ENCODE measurements around the gene EPHA2.

GRCh38 chr1:16167331-16168143, 11.7 kb upstream of the EPHA2 start:
- TF ChIP-seq CTCF (IDR thresholded peaks at IDR 0.05), result no peak
- no peak for TF ChIP-seq POLR2A (IDR thresholded peaks at IDR 0.05)

All from body of pancreas (tissue), 4 donors.